Measurements from ENCODE around the gene SETDB2.

DNA sequence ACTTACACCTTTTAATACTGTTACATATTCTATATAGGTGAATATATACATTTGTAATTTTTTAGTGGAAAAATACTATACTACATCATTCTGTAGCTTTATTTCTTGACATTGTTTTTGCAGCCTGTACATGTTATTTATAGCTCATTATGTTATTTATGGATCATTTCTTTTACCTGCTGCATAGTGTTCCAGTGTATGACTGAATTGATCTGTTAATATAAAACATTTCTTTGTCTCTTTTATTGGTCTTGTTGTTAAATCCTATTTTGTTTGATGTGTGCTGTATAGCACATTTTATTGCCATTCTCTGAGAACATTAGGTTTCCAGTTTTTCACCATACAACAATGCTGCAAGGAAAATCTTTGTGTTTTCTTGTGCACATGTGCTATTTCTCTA is 2.4 kb downstream of the SETDB2 start:
- TF ChIP-seq, protein P1, sequence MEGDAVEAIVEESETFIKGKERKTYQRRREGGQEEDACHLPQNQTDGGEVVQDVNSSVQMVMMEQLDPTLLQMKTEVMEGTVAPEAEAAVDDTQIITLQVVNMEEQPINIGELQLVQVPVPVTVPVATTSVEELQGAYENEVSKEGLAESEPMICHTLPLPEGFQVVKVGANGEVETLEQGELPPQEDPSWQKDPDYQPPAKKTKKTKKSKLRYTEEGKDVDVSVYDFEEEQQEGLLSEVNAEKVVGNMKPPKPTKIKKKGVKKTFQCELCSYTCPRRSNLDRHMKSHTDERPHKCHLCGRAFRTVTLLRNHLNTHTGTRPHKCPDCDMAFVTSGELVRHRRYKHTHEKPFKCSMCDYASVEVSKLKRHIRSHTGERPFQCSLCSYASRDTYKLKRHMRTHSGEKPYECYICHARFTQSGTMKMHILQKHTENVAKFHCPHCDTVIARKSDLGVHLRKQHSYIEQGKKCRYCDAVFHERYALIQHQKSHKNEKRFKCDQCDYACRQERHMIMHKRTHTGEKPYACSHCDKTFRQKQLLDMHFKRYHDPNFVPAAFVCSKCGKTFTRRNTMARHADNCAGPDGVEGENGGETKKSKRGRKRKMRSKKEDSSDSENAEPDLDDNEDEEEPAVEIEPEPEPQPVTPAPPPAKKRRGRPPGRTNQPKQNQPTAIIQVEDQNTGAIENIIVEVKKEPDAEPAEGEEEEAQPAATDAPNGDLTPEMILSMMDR (IDR thresholded peaks at IDR 0.05) = no peak
- no peak for TF ChIP-seq POLR2A (IDR thresholded peaks at IDR 0.05)

All from vagina (tissue), 2 donors.